HUES64 (cell line): ENCODE data around the gene A2M.

Source experiments
- H3K27ac ChIP-seq: 2 replicates; pipeline ENCODE4 v1.7.0; 2013; ENCODE audit warnings: low read depth, low read length, inconsistent platforms
- H3K27me3 ChIP-seq: 2 replicates; pipeline ENCODE4 v1.6.1; 2013; ENCODE audit warnings: mild to moderate bottlenecking, low read length; ENCODE audit not compliant: insufficient read depth
- H3K36me3 ChIP-seq: 2 replicates; pipeline ENCODE4 v1.6.1; 2013; ENCODE audit warnings: mild to moderate bottlenecking, low read length; ENCODE audit not compliant: insufficient read depth
- H3K4me1 ChIP-seq: 2 replicates; pipeline ENCODE4 v1.6.1; 2013; ENCODE audit warnings: mild to moderate bottlenecking, low read length, moderate library complexity; ENCODE audit not compliant: insufficient read depth
- H3K4me3 ChIP-seq: 2 replicates; pipeline ENCODE4 v1.5.1; 2013; ENCODE audit warnings: mild to moderate bottlenecking, low read length, moderate library complexity
- H3K9ac ChIP-seq: 2 replicates; pipeline ENCODE4 v1.6.1; 2013; ENCODE audit warnings: mild to moderate bottlenecking, low read depth, low read length
- H3K9me3 ChIP-seq: 2 replicates; pipeline ENCODE4 v1.6.1; 2013; ENCODE audit warnings: low read depth, low read length; ENCODE audit not compliant: insufficient read depth
- WGBS: fragments of 150-250, 120-280 bp; methylation state at CpG from one replicate; pipeline ENCODE4 v1.1.7; 2013; ENCODE audit warnings: missing lambda C conversion rate; 5-methylcytosine and 5-hydroxymethylcytosine counted together

A2M gene

DNA sequence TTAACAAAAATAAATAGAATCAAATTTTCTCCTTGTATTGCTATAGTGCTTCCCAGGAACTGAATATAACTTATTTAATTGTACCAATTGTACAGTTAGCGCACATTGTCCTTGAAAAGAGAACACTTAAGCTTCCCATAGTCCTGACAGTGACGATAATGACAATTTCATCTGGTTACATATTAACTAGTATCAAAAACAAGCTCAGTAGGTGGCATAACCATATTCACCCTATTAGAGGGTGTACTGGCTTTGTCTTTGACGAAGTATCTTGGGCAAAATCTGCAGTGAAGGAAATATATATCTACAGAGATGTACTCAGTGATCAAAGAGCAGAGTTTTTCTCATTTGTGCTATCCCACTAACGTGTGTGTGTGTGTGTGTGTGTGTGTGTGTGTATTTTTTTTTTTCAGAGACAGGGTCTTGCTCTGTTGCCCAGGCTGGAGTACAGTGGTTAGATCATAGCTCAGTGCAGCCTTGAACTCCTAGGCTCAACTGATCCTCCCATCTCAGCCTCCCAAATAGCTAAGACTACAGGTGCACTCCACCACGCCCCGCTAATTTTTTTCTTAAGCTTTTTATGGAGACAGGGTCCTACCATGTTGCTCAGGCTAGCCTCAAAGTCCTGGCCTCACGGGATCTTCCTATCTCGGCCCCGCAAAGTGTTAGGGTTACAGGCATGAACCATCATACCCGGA, 4.9 kb upstream of the A2M start:
- peaks cover 7% of the 10 kb centered on the region; the same call in 1 of the 2 replicates for H3K4me1 ChIP-seq
- H3K27ac ChIP-seq: no peak overlapping the region
- no peaks in the 10 kb centered on the region for H3K9me3 ChIP-seq
- WGBS: 95% methylated on average over 8 of the region's 10 CpGs
- no peaks in the 10 kb centered on the region for H3K36me3 ChIP-seq
- no peaks in the 10 kb centered on the region for H3K27me3 ChIP-seq
- no peak overlapping the region for H3K9ac ChIP-seq
- H3K4me3 ChIP-seq: no peak overlapping the region

DNA sequence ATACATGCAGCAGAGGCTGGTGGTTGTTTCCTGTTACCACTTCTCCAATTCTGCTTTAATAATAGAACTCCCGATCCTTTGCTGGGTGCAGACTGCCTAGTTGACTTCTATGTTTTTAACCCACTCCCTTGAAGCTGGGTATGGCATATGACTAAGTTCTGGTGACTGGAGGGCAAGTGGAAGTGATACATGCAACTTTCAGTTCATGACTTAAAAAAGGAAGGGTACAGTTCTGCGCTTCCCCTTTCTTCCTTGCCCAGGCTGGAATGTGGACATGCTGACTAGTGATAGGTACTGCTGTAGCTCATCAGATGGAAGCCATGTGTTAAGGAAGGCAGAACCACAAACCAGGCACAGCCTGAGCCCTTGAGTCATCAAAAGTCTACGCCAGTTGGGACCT, 2.4 kb upstream of the A2M start:
- WGBS: 95% methylated on average over 3 of the region's 3 CpGs
- no peaks in the 10 kb centered on the region for H3K27me3 ChIP-seq

DNA sequence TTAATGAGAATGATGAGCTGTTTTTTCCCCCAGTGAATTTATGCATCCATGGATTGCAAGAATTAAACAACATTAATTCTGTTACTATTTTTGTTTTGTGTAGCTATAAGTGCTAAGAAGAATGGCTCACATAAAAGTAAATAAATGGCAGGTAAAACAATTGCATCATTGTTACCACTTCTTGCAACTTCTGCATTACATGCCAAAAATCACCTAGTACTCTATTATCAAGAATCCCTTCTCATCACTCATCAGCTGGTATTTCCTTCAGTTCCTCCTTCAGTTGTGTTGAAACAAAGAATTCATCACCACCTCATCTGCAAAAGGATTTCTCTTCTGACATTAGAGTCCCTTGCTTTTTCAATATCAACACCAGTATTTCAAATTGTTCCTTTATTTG, 773 bp downstream of the A2M start:
- peaks cover 7% of the 10 kb centered on the region; the same call in 1 of the 2 replicates for H3K4me1 ChIP-seq
- H3K4me3 ChIP-seq: no peak overlapping the region
- no peaks in the 10 kb centered on the region for H3K27me3 ChIP-seq
- H3K9me3 ChIP-seq: no peaks in the 10 kb centered on the region
- H3K27ac ChIP-seq: no peak overlapping the region
- H3K9ac ChIP-seq: no peak overlapping the region
- no peaks in the 10 kb centered on the region for H3K36me3 ChIP-seq

More for the DNA sequence above, 2.4 kb upstream of the A2M start:
- no peaks in the 10 kb centered on the region for H3K9me3 ChIP-seq
- no peaks in the 10 kb centered on the region for H3K36me3 ChIP-seq
- no peak overlapping the region for H3K4me3 ChIP-seq
- H3K9ac ChIP-seq: no peak overlapping the region
- H3K27ac ChIP-seq: no peak overlapping the region
- peaks cover 7% of the 10 kb centered on the region; the same call in 1 of the 2 replicates for H3K4me1 ChIP-seq

DNA sequence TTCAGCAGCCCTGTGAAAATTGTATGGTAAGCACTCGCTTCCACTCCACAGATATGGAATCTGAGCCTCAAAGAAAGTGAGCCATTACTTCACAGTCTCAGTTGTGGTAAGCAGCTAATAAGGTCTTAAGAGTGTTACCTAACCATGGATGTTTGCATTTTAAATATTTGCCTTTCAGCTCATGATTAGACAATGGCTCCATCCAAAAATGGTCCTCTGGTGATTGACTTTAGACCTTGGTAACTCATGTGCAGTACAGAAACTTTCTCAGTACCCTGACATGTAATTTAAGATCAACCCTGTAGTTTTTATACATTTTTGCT, 1.8 kb downstream of the A2M start:
- 88% methylated on average over 1 of the region's 1 CpG for WGBS
- H3K4me3 ChIP-seq: no peak overlapping the region
- H3K27ac ChIP-seq: no peak overlapping the region
- no peaks in the 10 kb centered on the region for H3K9me3 ChIP-seq
- no peaks in the 10 kb centered on the region for H3K36me3 ChIP-seq
- peaks cover 7% of the 10 kb centered on the region; the same call in 1 of the 2 replicates for H3K4me1 ChIP-seq
- H3K9ac ChIP-seq: no peak overlapping the region
- no peaks in the 10 kb centered on the region for H3K27me3 ChIP-seq

DNA sequence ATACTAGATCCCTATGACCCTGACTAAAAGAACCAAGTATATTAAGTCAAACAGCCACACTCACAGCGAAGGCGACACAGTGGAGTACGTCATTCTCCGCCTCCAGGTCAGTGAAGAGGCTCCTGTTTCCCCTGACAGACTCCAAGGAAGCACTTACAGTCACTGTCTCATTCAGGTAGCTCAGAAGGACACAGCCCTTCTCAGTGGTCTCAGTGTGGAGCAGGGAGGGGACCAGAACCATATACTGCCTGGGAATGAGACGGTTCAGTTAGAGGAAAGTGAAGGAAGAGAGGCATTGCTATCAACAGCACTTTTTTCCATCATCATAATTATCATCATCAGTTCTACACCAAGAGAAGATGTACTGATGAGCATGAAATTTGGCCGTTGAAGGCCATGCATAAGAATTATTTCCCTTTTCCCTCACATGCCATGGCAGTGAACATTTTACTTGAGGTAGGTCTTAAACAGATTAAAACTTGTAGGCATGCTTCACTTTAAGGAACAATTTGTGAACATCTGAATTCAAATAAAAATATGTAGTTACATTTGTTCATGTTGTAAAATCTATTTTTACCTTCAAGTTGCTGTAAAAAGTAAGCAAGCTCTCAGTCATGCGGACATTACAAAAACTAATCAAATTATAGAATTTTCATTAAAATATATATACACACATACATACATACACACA, 2.3 kb downstream of the A2M start:
- peaks cover 7% of the 10 kb centered on the region; the same call in 1 of the 2 replicates for H3K4me1 ChIP-seq
- no peak overlapping the region for H3K27ac ChIP-seq
- 88% methylated on average over 5 of the region's 7 CpGs for WGBS

DNA sequence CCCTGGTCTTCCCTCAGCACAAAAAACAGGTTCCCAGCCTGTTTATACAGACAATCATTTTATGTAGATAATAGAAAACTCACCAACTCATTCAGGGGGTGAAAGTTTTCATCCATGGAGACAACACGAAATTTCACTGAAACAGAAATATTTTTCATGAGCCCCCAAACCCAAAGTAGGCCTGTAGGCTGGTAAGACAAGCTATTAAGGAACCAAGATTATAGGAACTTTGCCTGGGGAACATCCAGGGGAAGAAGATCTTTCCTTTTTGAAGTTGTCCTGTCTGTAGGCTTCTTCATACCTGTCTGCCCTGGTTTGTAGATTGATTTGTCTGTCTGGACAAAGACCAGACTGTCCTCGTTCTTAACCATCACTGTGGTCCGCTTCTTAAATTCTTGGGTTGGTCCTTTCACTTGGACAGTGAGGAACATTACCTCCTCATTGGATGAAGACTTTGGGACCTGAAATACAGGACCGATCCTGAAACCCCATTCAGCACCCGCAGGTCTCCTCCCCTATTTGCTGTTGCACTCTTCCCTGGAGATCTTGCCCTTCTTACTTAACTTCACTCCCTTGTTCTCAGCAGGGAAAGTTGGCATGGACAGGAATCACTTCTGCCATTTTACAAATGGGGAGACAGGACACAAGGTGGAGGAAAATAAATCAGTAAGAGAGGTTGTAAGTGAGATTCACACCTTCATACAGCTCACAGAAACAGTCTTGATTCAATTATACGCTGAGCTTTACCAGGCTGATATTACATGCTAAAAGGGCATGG, 3.5 kb downstream of the A2M start:
- H3K36me3 ChIP-seq: no peaks in the 10 kb centered on the region
- H3K9ac ChIP-seq: no peak overlapping the region
- H3K27me3 ChIP-seq: no peaks in the 10 kb centered on the region
- peaks cover 7% of the 10 kb centered on the region; the same call in 1 of the 2 replicates for H3K4me1 ChIP-seq
- H3K9me3 ChIP-seq: no peaks in the 10 kb centered on the region
- 94% methylated on average over 5 of the region's 6 CpGs for WGBS
- H3K4me3 ChIP-seq: no peak overlapping the region
- no peak overlapping the region for H3K27ac ChIP-seq

More for the DNA sequence above, 2.3 kb downstream of the A2M start:
- no peak overlapping the region for H3K9ac ChIP-seq
- H3K27me3 ChIP-seq: no peaks in the 10 kb centered on the region
- H3K9me3 ChIP-seq: no peaks in the 10 kb centered on the region
- no peak overlapping the region for H3K4me3 ChIP-seq
- H3K36me3 ChIP-seq: no peaks in the 10 kb centered on the region

DNA sequence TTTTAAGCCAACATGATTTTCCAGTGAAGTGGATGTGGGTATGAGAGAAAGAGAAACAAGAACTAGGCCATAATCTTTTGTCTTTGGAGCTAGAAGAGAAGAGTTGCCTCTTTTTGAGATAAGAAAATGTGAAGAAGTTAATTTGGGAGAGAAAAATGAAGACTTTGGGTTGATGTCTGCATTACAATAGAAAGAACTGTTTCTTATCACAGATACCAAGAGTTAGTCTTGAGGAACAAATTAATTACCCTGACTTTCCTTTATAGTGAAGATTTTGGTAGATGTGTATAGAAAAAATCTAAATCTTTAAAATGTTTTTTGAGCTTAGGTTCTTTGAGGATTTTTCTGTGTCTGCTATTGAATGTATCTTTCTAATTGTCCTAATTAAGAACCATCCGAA, 4.2 kb downstream of the A2M start:
- no CpG with 5 or more reads among the region's 1 CpG for WGBS
- Histone ChIP-seq H3K36me3 (no peaks in the 10 kb centered on the region), H3K9ac (no peak overlapping the region), H3K4me1 (peaks cover 6% of the 10 kb centered on the region; the same call in 1 of the 2 replicates), H3K27ac (no peak overlapping the region), H3K9me3 (no peaks in the 10 kb centered on the region), H3K27me3 (no peaks in the 10 kb centered on the region), H3K4me3 (no peak overlapping the region)

DNA sequence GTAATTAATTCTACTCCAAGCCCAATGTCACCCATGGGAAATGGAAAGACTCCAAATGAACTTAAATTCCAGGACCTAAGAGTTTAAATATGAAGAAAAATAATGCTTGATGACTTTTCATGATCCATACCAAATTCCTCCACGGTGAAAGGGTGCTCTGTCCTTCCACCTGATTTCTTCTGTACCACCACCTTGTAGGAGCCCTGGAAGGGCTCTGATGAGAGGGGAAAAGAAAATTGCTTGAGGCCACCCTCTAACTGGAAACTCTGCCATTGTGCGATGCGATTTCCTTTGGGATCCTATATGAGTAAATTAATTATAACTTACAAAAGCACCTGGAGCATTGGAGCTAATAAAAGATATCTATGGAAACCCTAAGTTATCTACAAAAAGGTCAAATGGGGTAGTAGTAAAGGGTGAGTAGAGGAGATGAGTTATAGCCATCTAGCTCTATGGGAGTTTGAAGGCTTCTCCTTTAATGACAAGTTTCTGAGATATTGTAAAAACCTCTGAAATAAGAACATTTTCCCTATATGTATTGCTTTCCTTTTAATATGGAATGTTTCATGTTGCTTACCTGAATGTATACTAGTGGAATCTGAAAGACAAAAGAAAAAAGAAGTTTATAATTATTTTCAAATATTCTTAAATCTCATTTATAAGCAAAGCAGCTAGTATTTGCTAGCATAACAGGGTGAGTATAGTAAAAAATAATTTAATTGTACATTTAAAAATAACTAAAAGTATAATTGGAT, 5.8 kb downstream of the A2M start:
- WGBS: no CpG with 5 or more reads among the region's 3 CpGs
- no peaks in the 10 kb centered on the region for H3K9me3 ChIP-seq

DNA sequence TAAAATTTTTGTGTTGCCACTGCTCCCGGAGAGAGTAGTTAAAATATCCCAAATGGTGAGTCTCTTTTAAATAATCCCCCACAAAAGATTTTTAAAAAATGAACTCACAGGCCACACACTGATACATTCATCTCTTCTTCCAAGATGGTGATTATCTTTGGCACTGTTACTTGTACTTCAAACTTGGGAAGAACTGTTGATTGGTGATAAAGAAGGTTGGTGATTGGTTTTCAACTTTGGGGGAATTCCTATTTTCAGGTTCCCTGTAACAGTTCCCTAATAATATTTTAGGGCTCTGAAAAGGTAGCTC, 6.6 kb downstream of the A2M start:
- WGBS: 93% methylated on average over 1 of the region's 1 CpG
- H3K4me1 ChIP-seq: no peaks in the 10 kb centered on the region

More for the DNA sequence above, 5.8 kb downstream of the A2M start:
- Histone ChIP-seq H3K27ac (no peak overlapping the region), H3K4me1 (no peaks in the 10 kb centered on the region), H3K27me3 (no peaks in the 10 kb centered on the region), H3K36me3 (no peaks in the 10 kb centered on the region), H3K4me3 (no peak overlapping the region), H3K9ac (no peak overlapping the region)

DNA sequence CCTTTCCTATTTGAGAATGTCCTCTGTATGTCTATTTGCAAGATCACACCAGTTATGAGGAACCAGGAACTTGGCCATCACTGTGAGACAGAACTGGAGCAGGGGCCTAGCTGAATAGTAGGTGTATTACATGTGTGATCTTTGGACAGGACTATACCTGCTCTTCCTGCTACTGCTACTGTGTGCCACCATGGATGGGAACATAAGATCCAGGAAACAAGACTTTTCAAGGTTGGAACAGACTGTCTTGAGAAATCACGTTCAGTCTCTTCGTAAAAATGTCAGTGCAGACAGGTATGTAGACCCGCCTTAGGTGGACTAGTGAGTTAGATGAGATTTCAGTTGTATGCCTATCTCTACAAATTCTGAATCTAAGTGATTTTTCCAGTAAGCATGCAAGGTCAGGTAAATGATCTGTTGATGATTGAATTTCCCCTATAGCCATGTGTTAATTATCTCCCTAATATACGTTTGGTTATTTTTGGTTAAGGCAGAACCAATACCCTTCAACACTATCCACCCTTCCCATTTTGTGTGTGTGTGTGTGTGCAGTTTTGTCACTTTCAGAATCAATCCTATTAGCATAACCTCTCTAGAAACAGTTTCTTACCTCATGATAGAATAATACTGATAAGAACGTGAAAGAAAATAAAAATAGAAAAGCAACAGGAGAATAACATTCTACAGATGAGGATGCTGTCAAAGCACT, 7.1 kb downstream of the A2M start:
- no peaks in the 10 kb centered on the region for H3K4me1 ChIP-seq
- H3K36me3 ChIP-seq: no peaks in the 10 kb centered on the region
- no peak overlapping the region for H3K4me3 ChIP-seq
- WGBS: 72% methylated on average over 4 of the region's 5 CpGs
- no peak overlapping the region for H3K9ac ChIP-seq
- H3K27me3 ChIP-seq: no peaks in the 10 kb centered on the region
- no peaks in the 10 kb centered on the region for H3K9me3 ChIP-seq
- H3K27ac ChIP-seq: no peak overlapping the region

More for the DNA sequence above, 6.6 kb downstream of the A2M start:
- no peaks in the 10 kb centered on the region for H3K9me3 ChIP-seq
- H3K9ac ChIP-seq: no peak overlapping the region
- no peak overlapping the region for H3K27ac ChIP-seq
- H3K27me3 ChIP-seq: no peaks in the 10 kb centered on the region
- no peak overlapping the region for H3K4me3 ChIP-seq
- H3K36me3 ChIP-seq: no peaks in the 10 kb centered on the region
